Activated naive CD8-positive, alpha-beta T cell treated with anti-CD3 and anti-CD28 coated beads, Interleukin-2, amount 10 ng/mL, durations not matched to agents 7 days and 5 days (primary cell): ENCODE results near the gene CD177. TPM values are rescaled to one million over a fixed set of nuclear protein-coding genes. Genes with fewer than 3 reads are reported as not detected.

Source experiments
- ATAC-seq: fragments of 150-1000 bp; cut with Tn5 transposase; one replicate; pipeline ENCODE4 v1.10.0; 2021; ENCODE audit warnings: low read depth, moderate library complexity
- POLR2A ChIA-PET: fragments of 350-600 bp; sonication (Branson Sonifier 250); formaldehyde crosslinking; loops from one replicate; lab custom pipeline; 2021; ENCODE audit warnings: antibody characterized with exemption; lab: Charles Lee
- DNase-seq: peaks from one replicate; pipeline ENCODE4 v3.0.0; 2021
- H3K27ac Mint-ChIP-seq: one replicate; pipeline ENCODE4 v1.8.0; 2022; ENCODE audit warnings: mild to moderate bottlenecking, mixed read lengths
- H3K27me3 Mint-ChIP-seq: one replicate; pipeline ENCODE4 v1.8.0; 2022; ENCODE audit warnings: mild to moderate bottlenecking, moderate library complexity, mixed read lengths
- H3K36me3 Mint-ChIP-seq: one replicate; pipeline ENCODE4 v1.8.0; 2021; ENCODE audit warnings: mild to moderate bottlenecking, mixed read lengths
- H3K4me1 Mint-ChIP-seq: one replicate; pipeline ENCODE4 v1.8.0; 2021; ENCODE audit warnings: mixed read lengths
- H3K4me3 Mint-ChIP-seq: one replicate; pipeline ENCODE4 v1.8.0; 2022; ENCODE audit warnings: mild to moderate bottlenecking, moderate library complexity, mixed read lengths
- H3K9me3 Mint-ChIP-seq: one replicate; pipeline ENCODE4 v1.8.0; 2021; ENCODE audit warnings: mixed read lengths
- total RNA-seq, 2 experiments: library from RNA; stranded (reverse); gene quantifications; one replicate each; pipeline ENCODE4 v1.2.3, GENCODE V29; 2021

Gene CD177
- total RNA-seq, 2 experiments from 2014 or later, result not detected

- Mint-ChIP-seq H3K27ac (no peak overlapping the region), H3K36me3 (no peaks in the 10 kb centered on the region), H3K4me1 (no peaks in the 10 kb centered on the region), H3K4me3 (no peak overlapping the region), H3K9me3 (no peaks in the 10 kb centered on the region), H3K27me3 (peaks cover 3% of the 10 kb centered on the region)
- DNase-seq, result no peak
- no peak for ATAC-seq
- POLR2A ChIA-PET, result no interaction called here
Measured at GRCh38 chr19:43408043-43408442, 54.6 kb downstream of the CD177 start.

GRCh38 chr19:43409415-43409814 lies 55.9 kb downstream of the CD177 start:
- no peaks in the 10 kb centered on the region for H3K4me1 Mint-ChIP-seq
- H3K27ac Mint-ChIP-seq, result no peak overlapping the region
- no peaks in the 10 kb centered on the region for H3K27me3 Mint-ChIP-seq
- ATAC-seq (no peak), DNase-seq (no peak)
- no peaks in the 10 kb centered on the region for H3K36me3 Mint-ChIP-seq
- no peaks in the 10 kb centered on the region for H3K9me3 Mint-ChIP-seq
- H3K4me3 Mint-ChIP-seq, result no peak overlapping the region
- POLR2A ChIA-PET, result no interaction called here

GRCh38 chr19:43412441-43412840 lies 59.0 kb downstream of the CD177 start:
- H3K9me3 Mint-ChIP-seq, result no peaks in the 10 kb centered on the region

More at GRCh38 chr19:43412441-43412840, 59.0 kb downstream of the CD177 start:
- POLR2A ChIA-PET, result no interaction called here
- no peaks in the 10 kb centered on the region for H3K4me1 Mint-ChIP-seq
- no peak overlapping the region for H3K4me3 Mint-ChIP-seq
- H3K36me3 Mint-ChIP-seq, result no peaks in the 10 kb centered on the region
- H3K27ac Mint-ChIP-seq, result no peak overlapping the region
- H3K27me3 Mint-ChIP-seq, result no peaks in the 10 kb centered on the region
- ATAC-seq, result no peak
- DNase-seq, result no peak

Other genes starting within 250 kb of the CD177 start
- gene PSG5, start 167.2 kb upstream of the CD177 start, total RNA-seq, result not detected
- gene PSG4, start 148.0 kb upstream of the CD177 start, total RNA-seq, result not detected
- gene PSG9, start 84.2 kb upstream of the CD177 start, total RNA-seq, result not detected
- not detected for gene TEX101, start 61.2 kb downstream of the CD177 start, total RNA-seq
- gene LYPD3, start 111.9 kb downstream of the CD177 start, total RNA-seq, result 1 to 10 TPM; 1.2 to 1.8 TPM
- 10 to 100 TPM; 19.8 to 22.1 TPM for gene PHLDB3, start 151.1 kb downstream of the CD177 start, total RNA-seq
- 10 to 100 TPM; 57.1 to 61.1 TPM for gene ETHE1, start 173.5 kb downstream of the CD177 start, total RNA-seq
- 1 to 10 TPM; 3.9 to 4.6 TPM for gene ZNF575, start 179.5 kb downstream of the CD177 start, total RNA-seq
- gene XRCC1, start 221.8 kb downstream of the CD177 start, total RNA-seq, result 10 to 100 TPM; 40.0 to 43.2 TPM
- gene PINLYP, start 222.1 kb downstream of the CD177 start, total RNA-seq, result 10 to 100 TPM; 11.7 to 15.6 TPM
- 10 to 100 TPM; 12.4 to 13.9 TPM for gene IRGQ, start 242.4 kb downstream of the CD177 start, total RNA-seq
- 10 to 100 TPM; 15.3 to 17.8 TPM for gene ZNF576, start 242.9 kb downstream of the CD177 start, total RNA-seq